ENCODE measurements around the gene ANKRD53. TPM values are rescaled to one million over a fixed set of nuclear protein-coding genes. Genes with fewer than 3 reads are reported as not detected.

ANKRD53 gene
- total and polyA plus RNA-seq, 3 experiments from 2014 or later = 0.16 to 0.35 TPM; not detected in 1

DNA sequence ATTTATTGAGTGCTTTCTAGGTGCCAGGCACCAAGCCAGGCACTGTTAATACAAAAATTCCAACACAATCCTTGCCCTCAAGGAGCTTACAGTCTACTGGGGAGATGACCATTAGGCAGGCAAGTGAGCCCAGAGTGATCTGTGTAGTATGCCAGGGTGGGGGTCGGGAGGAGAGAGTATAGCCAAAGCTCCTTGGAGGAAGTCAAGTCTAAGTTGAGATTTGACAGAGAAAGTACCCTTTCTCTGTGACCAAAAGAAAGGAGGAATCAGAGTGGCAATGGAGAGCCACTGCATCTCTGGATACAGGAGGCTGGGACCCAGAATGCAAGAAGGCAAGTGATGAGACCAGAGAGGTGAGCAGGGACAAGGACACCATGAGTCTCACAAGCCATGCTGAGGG, 7.5 kb downstream of the ANKRD53 start:
- Histone ChIP-seq H3K36me3 (ENCODE audit: insufficient read depth, low read length) (peaks cover 29% of the 10 kb centered on the region), H3K27ac (ENCODE audit: low read depth, low read length) (no peak overlapping the region), H3K9me3 (ENCODE audit: low read length) (no peaks in the 10 kb centered on the region), H3K27me3 (ENCODE audit: insufficient read depth, low read length, poor library complexity, severe bottlenecking) (no peaks in the 10 kb centered on the region), H3K4me1 (ENCODE audit: insufficient read depth, low read length) (peaks cover 7% of the 10 kb centered on the region), H3K4me3 (ENCODE audit: low read length) (no peak overlapping the region)
- Mint-ChIP-seq H3K36me3 (peaks cover 3 to 53% (median 12%) of the 10 kb centered on the region in 3 donors), H3K4me1 (peaks cover 23% of the 10 kb centered on the region in 3 donors), H3K27ac (peak overlapping the region in 3 of 8 donors; percentile 31 to 83 (median 37)), H3K9me3 (no peaks in the 10 kb centered on the region), H3K4me3 (peak overlapping the region in 1 of 7 donors; percentile 46), H3K27me3 (no peaks in the 10 kb centered on the region)
- POLR2A ChIA-PET = no interaction called here
- DNase-seq = no peak
- CTCF ChIA-PET = interaction anchor here (1.0 to 9.0 kb wide), 3 partner anchors 16 to 49 kb away, joined by 3 to 89 read pairs (median 46); no protein-coding TSS in a partner anchor

DNA sequence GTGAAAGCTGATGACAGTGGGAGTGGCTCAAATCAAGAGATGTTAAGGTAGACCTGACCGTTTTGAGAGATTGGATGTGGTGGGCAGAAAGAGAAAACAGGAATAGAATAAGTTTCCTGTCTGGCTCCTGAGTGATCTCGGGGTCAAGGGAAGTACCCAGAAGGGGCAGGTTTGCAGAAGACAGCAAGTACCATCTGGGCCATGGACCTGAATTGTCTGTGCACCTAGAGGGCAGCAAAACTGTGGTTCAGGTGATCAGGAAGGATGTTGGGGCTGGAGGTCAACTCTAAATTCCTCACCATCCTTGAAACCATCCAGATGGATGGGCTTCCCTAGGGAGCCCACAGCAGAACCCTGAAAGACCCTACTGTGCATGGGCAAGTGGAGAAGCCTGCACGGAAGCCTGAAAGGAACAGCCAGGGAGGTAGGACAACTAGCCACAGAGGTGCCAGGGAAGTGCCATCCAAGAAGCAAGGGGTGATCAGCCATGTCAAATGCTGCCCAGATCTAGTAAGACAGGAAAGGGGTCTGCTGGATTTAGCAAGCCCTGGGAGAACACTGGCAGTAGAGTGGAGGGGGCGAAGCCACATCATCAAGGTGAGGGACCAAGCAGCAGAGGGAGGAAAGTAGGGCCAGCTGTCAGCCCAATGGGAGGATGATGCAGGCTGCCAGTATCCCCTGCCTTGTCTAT, 8.2 kb downstream of the ANKRD53 start:
- peak overlapping the region in 5 of 8 donors; percentile 37 to 85 (median 61) for H3K27ac Mint-ChIP-seq

GRCh38 chr2:70987386-70987785, 9.0 kb downstream of the ANKRD53 start:
- Mint-ChIP-seq H3K36me3 (peaks cover 3 to 62% (median 10%) of the 10 kb centered on the region in 3 donors), H3K27ac (peak overlapping the region in 2 of 8 donors; percentile 6 to 61), H3K4me1 (peaks cover 29 to 34% (median 29%) of the 10 kb centered on the region in 3 donors), H3K27me3 (no peaks in the 10 kb centered on the region), H3K9me3 (no peaks in the 10 kb centered on the region), H3K4me3 (no peak overlapping the region)
- no peak for DNase-seq
- Histone ChIP-seq H3K4me3 (ENCODE audit: low read length) (no peak overlapping the region), H3K4me1 (ENCODE audit: insufficient read depth, low read length) (peaks cover 7% of the 10 kb centered on the region), H3K27ac (ENCODE audit: low read depth, low read length) (no peak overlapping the region), H3K27me3 (ENCODE audit: insufficient read depth, low read length, poor library complexity, severe bottlenecking) (no peaks in the 10 kb centered on the region), H3K36me3 (ENCODE audit: insufficient read depth, low read length) (peaks cover 36% of the 10 kb centered on the region), H3K9me3 (ENCODE audit: low read length) (no peaks in the 10 kb centered on the region)
- ChIA-PET CTCF (interaction anchor here (1.1 kb wide), 1 partner anchor 14 kb away, joined by 5 read pairs; no protein-coding TSS in a partner anchor), POLR2A (no interaction called here)

More for the DNA sequence above, 8.2 kb downstream of the ANKRD53 start:
- Histone ChIP-seq H3K9me3 (ENCODE audit: low read length) (no peaks in the 10 kb centered on the region), H3K4me1 (ENCODE audit: insufficient read depth, low read length) (peaks cover 7% of the 10 kb centered on the region), H3K4me3 (ENCODE audit: low read length) (no peak overlapping the region), H3K36me3 (ENCODE audit: insufficient read depth, low read length) (peaks cover 35% of the 10 kb centered on the region), H3K27me3 (ENCODE audit: insufficient read depth, low read length, poor library complexity, severe bottlenecking) (no peaks in the 10 kb centered on the region), H3K27ac (ENCODE audit: low read depth, low read length) (no peak overlapping the region)
- CTCF ChIA-PET = interaction anchor here (1.0 to 9.0 kb wide), 4 partner anchors 15 to 50 kb away, joined by 3 to 89 read pairs (median 26); no protein-coding TSS in a partner anchor
- peak overlapping the region in 1 of 7 donors; percentile 46 for H3K4me3 Mint-ChIP-seq
- POLR2A ChIA-PET = no interaction called here
- H3K4me1 Mint-ChIP-seq = peaks cover 26 to 28% (median 28%) of the 10 kb centered on the region in 3 donors
- peaks cover 3 to 59% (median 10%) of the 10 kb centered on the region in 3 donors for H3K36me3 Mint-ChIP-seq
- H3K27me3 Mint-ChIP-seq = no peaks in the 10 kb centered on the region
- peak in 1 of 5 donors; percentile 33 for DNase-seq
- H3K9me3 Mint-ChIP-seq = no peaks in the 10 kb centered on the region

- H3K36me3 ChIP-seq (ENCODE audit: insufficient read depth, low read length) = peaks cover 36% of the 10 kb centered on the region
- POLR2A ChIA-PET = no interaction called here
These were observed 9.7 kb downstream of the ANKRD53 start for GRCh38 chr2:70988151-70988550.

GRCh38 chr2:70988726-70989648, 10.6 kb downstream of the ANKRD53 start:
- Mint-ChIP-seq H3K4me3 (no peak overlapping the region), H3K4me1 (peaks cover 39 to 49% (median 44%) of the 10 kb centered on the region in 3 donors), H3K9me3 (no peaks in the 10 kb centered on the region), H3K27me3 (no peaks in the 10 kb centered on the region), H3K27ac (peak overlapping the region in 2 of 8 donors; percentile 5 to 56), H3K36me3 (peaks cover 3 to 73% (median 10%) of the 10 kb centered on the region in 3 donors)
- Histone ChIP-seq H3K4me1 (ENCODE audit: insufficient read depth, low read length) (peaks cover 21% of the 10 kb centered on the region), H3K27me3 (ENCODE audit: insufficient read depth, low read length, poor library complexity, severe bottlenecking) (no peaks in the 10 kb centered on the region), H3K9me3 (ENCODE audit: low read length) (no peaks in the 10 kb centered on the region), H3K36me3 (ENCODE audit: insufficient read depth, low read length) (peaks cover 36% of the 10 kb centered on the region), H3K4me3 (ENCODE audit: low read length) (no peak overlapping the region), H3K27ac (ENCODE audit: low read depth, low read length) (no peak overlapping the region)
- ChIA-PET POLR2A (no interaction called here), CTCF (interaction anchor here (1.2 kb wide), 1 partner anchor 41 kb away, joined by 4 read pairs; no protein-coding TSS in a partner anchor)
- no peak for DNase-seq

More at GRCh38 chr2:70988151-70988550, 9.7 kb downstream of the ANKRD53 start:
- no peak overlapping the region for H3K4me3 ChIP-seq (ENCODE audit: low read length)
- Mint-ChIP-seq H3K4me3 (no peak overlapping the region), H3K4me1 (peaks cover 31 to 41% (median 36%) of the 10 kb centered on the region in 3 donors), H3K27ac (no peak overlapping the region), H3K27me3 (no peaks in the 10 kb centered on the region), H3K36me3 (peaks cover 3 to 66% (median 10%) of the 10 kb centered on the region in 3 donors), H3K9me3 (no peaks in the 10 kb centered on the region)
- no peaks in the 10 kb centered on the region for H3K9me3 ChIP-seq (ENCODE audit: low read length)
- CTCF ChIA-PET = no interaction called here
- H3K27ac ChIP-seq (ENCODE audit: low read depth, low read length) = no peak overlapping the region
- DNase-seq = no peak
- H3K27me3 ChIP-seq (ENCODE audit: insufficient read depth, low read length, poor library complexity, severe bottlenecking) = no peaks in the 10 kb centered on the region
- peaks cover 13% of the 10 kb centered on the region for H3K4me1 ChIP-seq (ENCODE audit: insufficient read depth, low read length)

- no peaks in the 10 kb centered on the region for H3K27me3 Mint-ChIP-seq
These were observed 11.8 kb downstream of the ANKRD53 start for GRCh38 chr2:70990216-70990615.

DNA sequence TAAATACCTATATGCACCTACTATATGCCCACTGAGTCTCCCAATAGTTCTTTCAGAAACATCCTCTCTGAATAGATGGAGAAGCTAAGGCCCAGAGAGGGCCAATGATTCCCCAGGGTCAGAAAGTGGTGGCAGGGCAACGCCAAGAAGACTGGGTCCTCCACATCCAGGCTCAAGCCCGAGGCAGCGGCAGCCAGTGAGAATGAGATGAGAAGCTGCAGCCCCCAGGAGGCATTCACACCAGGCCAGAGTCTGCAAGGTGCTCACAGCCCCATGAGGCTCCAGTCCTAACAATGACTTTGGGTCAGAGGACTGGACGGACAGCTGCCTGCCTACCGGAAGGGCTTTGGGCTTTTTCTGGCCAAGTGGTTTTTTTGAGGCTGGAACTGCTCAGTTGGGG, 12.7 kb downstream of the ANKRD53 start:
- CTCF ChIA-PET = interaction anchor here (0.7 kb wide), 1 partner anchor 10 kb away, joined by 3 read pairs; no protein-coding TSS in a partner anchor
- H3K27me3 ChIP-seq (ENCODE audit: insufficient read depth, low read length, poor library complexity, severe bottlenecking) = no peaks in the 10 kb centered on the region
- Mint-ChIP-seq H3K36me3 (peaks cover 3 to 74% (median 7%) of the 10 kb centered on the region in 3 donors), H3K9me3 (no peaks in the 10 kb centered on the region), H3K4me3 (peak overlapping the region in 2 of 7 donors; percentile 38 to 81), H3K27me3 (no peaks in the 10 kb centered on the region), H3K4me1 (peaks cover 36 to 42% (median 41%) of the 10 kb centered on the region in 3 donors), H3K27ac (peak overlapping the region in 2 of 8 donors; percentile 75 to 79)
- H3K4me3 ChIP-seq (ENCODE audit: low read length) = no peak overlapping the region
- no peak overlapping the region for H3K27ac ChIP-seq (ENCODE audit: low read depth, low read length)
- no peaks in the 10 kb centered on the region for H3K9me3 ChIP-seq (ENCODE audit: low read length)
- POLR2A ChIA-PET = no interaction called here
- H3K36me3 ChIP-seq (ENCODE audit: insufficient read depth, low read length) = peaks cover 31% of the 10 kb centered on the region
- no peak for DNase-seq
- H3K4me1 ChIP-seq (ENCODE audit: insufficient read depth, low read length) = peaks cover 21% of the 10 kb centered on the region

More at GRCh38 chr2:70990216-70990615, 11.8 kb downstream of the ANKRD53 start:
- POLR2A ChIA-PET = no interaction called here
- Mint-ChIP-seq H3K9me3 (no peaks in the 10 kb centered on the region), H3K36me3 (peaks cover 3 to 76% (median 10%) of the 10 kb centered on the region in 3 donors), H3K4me1 (peaks cover 35 to 40% (median 37%) of the 10 kb centered on the region in 3 donors), H3K27ac (peak overlapping the region in 1 of 8 donors; percentile 79), H3K4me3 (peak overlapping the region in 1 of 7 donors; percentile 81)
- no peak for DNase-seq
- Histone ChIP-seq H3K36me3 (ENCODE audit: insufficient read depth, low read length) (peaks cover 36% of the 10 kb centered on the region), H3K27ac (ENCODE audit: low read depth, low read length) (no peak overlapping the region), H3K4me3 (ENCODE audit: low read length) (no peak overlapping the region), H3K9me3 (ENCODE audit: low read length) (no peaks in the 10 kb centered on the region), H3K27me3 (ENCODE audit: insufficient read depth, low read length, poor library complexity, severe bottlenecking) (no peaks in the 10 kb centered on the region), H3K4me1 (ENCODE audit: insufficient read depth, low read length) (peaks cover 15% of the 10 kb centered on the region)
- CTCF ChIA-PET = interaction anchor here (1.2 kb wide), 1 partner anchor 42 kb away, joined by 4 read pairs; no protein-coding TSS in a partner anchor

All from CD8-positive, alpha-beta memory T cell (primary cell).